Keratinocyte (primary cell): ENCODE data around the gene FEM1A.

Source experiments
- EZH2 ChIP-seq: IDR thresholded peaks from one replicate; pipeline ENCODE4 v1.6.1; 2012; ENCODE audit warnings: inconsistent platforms, mild to moderate bottlenecking, low read length, moderate library complexity
- TF ChIP-seq, protein P1 (sequence below), 3 experiments: IDR thresholded peaks in 1 of 3; conservative IDR thresholded peaks in 1 of 3; optimal IDR thresholded peaks in 1 of 3; 2 replicates in 2 of 3; 3 replicates in 1 of 3; pipeline versions ENCODE3 to v1.5.1; 2011; ENCODE audit warnings: low read length in 3 of 3, mild to moderate bottlenecking in 3 of 3, moderate library complexity in 2 of 3, control low read depth in 1 of 3, inconsistent platforms in 1 of 3; ENCODE audit not compliant: insufficient read depth in 2 of 3; ENCODE audit errors: extremely low read depth in 1 of 3

- TF ChIP-seq EZH2 = no peak
- TF ChIP-seq, protein P1, sequence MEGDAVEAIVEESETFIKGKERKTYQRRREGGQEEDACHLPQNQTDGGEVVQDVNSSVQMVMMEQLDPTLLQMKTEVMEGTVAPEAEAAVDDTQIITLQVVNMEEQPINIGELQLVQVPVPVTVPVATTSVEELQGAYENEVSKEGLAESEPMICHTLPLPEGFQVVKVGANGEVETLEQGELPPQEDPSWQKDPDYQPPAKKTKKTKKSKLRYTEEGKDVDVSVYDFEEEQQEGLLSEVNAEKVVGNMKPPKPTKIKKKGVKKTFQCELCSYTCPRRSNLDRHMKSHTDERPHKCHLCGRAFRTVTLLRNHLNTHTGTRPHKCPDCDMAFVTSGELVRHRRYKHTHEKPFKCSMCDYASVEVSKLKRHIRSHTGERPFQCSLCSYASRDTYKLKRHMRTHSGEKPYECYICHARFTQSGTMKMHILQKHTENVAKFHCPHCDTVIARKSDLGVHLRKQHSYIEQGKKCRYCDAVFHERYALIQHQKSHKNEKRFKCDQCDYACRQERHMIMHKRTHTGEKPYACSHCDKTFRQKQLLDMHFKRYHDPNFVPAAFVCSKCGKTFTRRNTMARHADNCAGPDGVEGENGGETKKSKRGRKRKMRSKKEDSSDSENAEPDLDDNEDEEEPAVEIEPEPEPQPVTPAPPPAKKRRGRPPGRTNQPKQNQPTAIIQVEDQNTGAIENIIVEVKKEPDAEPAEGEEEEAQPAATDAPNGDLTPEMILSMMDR (optimal IDR thresholded peaks at IDR 0.05 in 1 of 3, IDR thresholded peaks at IDR 0.05 in 1 of 3, conservative IDR thresholded peaks at IDR 0.05 in 1 of 3; ENCODE audit: extremely low read depth in 1 of 3, insufficient read depth in 2 of 3, low read length in 3 of 3) = no peak
These were observed 15.8 kb upstream of the FEM1A start for GRCh38 chr19:4775627-4776152.
